Right lobe of liver (tissue), 4 donors: ENCODE data around the gene EHF.

Experiments used
- CTCF ChIP-seq, 4 donors: fragments of 200-600 bp in 3 of 4; fragments of 450-650 bp in 1 of 4; IDR thresholded peaks; one replicate each; pipeline versions ENCODE4 v1.5.1 to v1.8.0; 2016 to 2022; ENCODE audit warnings: antibody characterized with exemption in 4 of 4, mild to moderate bottlenecking in 2 of 4
- POLR2A ChIP-seq: fragments of 450-650 bp; IDR thresholded peaks from one replicate; pipeline ENCODE4 v1.6.1; 2017; ENCODE audit warnings: antibody characterized with exemption, mild to moderate bottlenecking
- donor health status: DM: no; HTN: no; CAD: no.
- donor health status: DM: no; HTN: no; CAD: no.
- donor health status: DM: no; HTN: yes; CAD: no.

- TF ChIP-seq POLR2A = no peak
- no peak for TF ChIP-seq CTCF (IDR thresholded peaks at IDR 0.05)
Measured at GRCh38 chr11:34613015-34613414, 7.9 kb upstream of the EHF start.
